Measurements from ENCODE around the gene GLIS1.

DNA sequence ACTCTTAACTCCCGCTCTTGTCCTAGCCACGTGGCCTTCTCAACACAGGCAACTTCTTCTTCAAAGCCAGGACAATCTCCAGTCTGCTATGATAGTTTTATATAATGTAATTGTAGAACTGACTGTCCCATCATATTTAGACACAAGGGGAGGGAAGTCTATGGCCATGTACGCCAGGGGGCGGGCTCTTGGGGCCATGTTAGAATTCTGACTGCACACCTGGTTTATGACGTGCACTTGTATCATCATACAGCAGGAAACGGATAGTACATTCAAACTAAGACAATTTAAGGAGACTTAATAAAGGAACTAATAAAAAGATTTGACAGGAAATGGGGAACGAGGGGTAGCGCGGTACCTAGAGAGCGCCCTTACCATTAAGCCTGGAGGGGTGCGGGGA, 258.3 kb downstream of the GLIS1 start:
- TF ChIP-seq, protein P1, sequence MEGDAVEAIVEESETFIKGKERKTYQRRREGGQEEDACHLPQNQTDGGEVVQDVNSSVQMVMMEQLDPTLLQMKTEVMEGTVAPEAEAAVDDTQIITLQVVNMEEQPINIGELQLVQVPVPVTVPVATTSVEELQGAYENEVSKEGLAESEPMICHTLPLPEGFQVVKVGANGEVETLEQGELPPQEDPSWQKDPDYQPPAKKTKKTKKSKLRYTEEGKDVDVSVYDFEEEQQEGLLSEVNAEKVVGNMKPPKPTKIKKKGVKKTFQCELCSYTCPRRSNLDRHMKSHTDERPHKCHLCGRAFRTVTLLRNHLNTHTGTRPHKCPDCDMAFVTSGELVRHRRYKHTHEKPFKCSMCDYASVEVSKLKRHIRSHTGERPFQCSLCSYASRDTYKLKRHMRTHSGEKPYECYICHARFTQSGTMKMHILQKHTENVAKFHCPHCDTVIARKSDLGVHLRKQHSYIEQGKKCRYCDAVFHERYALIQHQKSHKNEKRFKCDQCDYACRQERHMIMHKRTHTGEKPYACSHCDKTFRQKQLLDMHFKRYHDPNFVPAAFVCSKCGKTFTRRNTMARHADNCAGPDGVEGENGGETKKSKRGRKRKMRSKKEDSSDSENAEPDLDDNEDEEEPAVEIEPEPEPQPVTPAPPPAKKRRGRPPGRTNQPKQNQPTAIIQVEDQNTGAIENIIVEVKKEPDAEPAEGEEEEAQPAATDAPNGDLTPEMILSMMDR (IDR thresholded peaks at IDR 0.05; ENCODE audit: borderline replicate concordance, extremely low read depth, low read length, poor library complexity, severe bottlenecking): no peak
- no peak for TF ChIP-seq EZH2 (IDR thresholded peaks at IDR 0.05; ENCODE audit: borderline replicate concordance, low read depth, low read length, severe bottlenecking)

Measured in DND-41 (cell line).